HepG2 (cell line): ENCODE results near the gene ZNF433. TPM values are rescaled to one million over a fixed set of nuclear protein-coding genes. Genes with fewer than 3 reads are reported as not detected.

ENCODE experiments used
- ATRX ChIP-seq: sonication (generic); formaldehyde crosslinking; IDR thresholded peaks from 2 replicates; pipeline ENCODE4 v1.4.0; 2020; ENCODE audit warnings: missing genetic modification reagents, borderline replicate concordance
- CEBPB ChIP-seq: IDR thresholded peaks from 2 replicates; pipeline ENCODE4 v1.6.1; 2011; ENCODE audit warnings: low read depth, low read length, improper control_type of control experiment, borderline replicate concordance
- ETV6 ChIP-seq: sonication (generic); formaldehyde crosslinking; conservative IDR thresholded peaks from 2 replicates; pipeline ENCODE4 v1.4.0; 2020; ENCODE audit warnings: missing genetic modification reagents
- KLF11 ChIP-seq: IDR thresholded peaks from 2 replicates; pipeline ENCODE4 v1.6.1; 2016; ENCODE audit warnings: missing compliant biosample characterization
- KLF9 ChIP-seq: IDR thresholded peaks from 2 replicates; pipeline ENCODE4 v1.6.1; 2016; ENCODE audit warnings: low read depth
- MXD4 ChIP-seq: IDR thresholded peaks from 2 replicates; pipeline ENCODE4 v1.6.1; 2016; ENCODE audit warnings: mild to moderate bottlenecking, missing biosample characterization, missing genetic modification reagents
- SMAD3 ChIP-seq: sonication (generic); formaldehyde crosslinking; IDR thresholded peaks from 2 replicates; pipeline ENCODE4 v1.4.0; 2020; ENCODE audit warnings: missing genetic modification reagents
- SPEN ChIP-seq: sonication (generic); formaldehyde crosslinking; IDR thresholded peaks from 2 replicates; pipeline ENCODE4 v1.5.1; 2020; ENCODE audit warnings: low read depth, mild to moderate bottlenecking, missing genetic modification reagents
- ZBTB7B ChIP-seq: sonication (generic); formaldehyde crosslinking; IDR thresholded peaks from 2 replicates; pipeline ENCODE4 v1.4.0; 2020; ENCODE audit warnings: missing genetic modification reagents
- ZNF30 ChIP-seq: sonication (generic); formaldehyde crosslinking; IDR thresholded peaks from 2 replicates; pipeline ENCODE4 v1.5.0; 2020; ENCODE audit warnings: mild to moderate bottlenecking, missing genetic modification reagents
- ZNF335 ChIP-seq: sonication (generic); formaldehyde crosslinking; IDR thresholded peaks from 2 replicates; pipeline ENCODE4 v1.4.0; 2020; ENCODE audit warnings: missing genetic modification reagents
- ZNF788 ChIP-seq: sonication (generic); formaldehyde crosslinking; IDR thresholded peaks from 2 replicates; pipeline ENCODE4 v1.5.0; 2020; ENCODE audit warnings: mild to moderate bottlenecking, missing genetic modification reagents, borderline replicate concordance
- ZSCAN25 ChIP-seq: sonication (generic); formaldehyde crosslinking; IDR thresholded peaks from 2 replicates; pipeline ENCODE4 v1.8.0; 2022; ENCODE audit warnings: mild to moderate bottlenecking, missing genetic modification reagents
- polyA plus RNA-seq, 8 experiments: library from polyadenylated mRNA; depleted of rRNA in 3 of 8; stranded (reverse) in 7 of 8; unstranded in 1 of 8; fragments of >200 nt; fragmentation: Illumina TruSeq in 4 of 8; extraction: Trizol in 4 of 8; gene quantifications; 2 replicates each; pipeline versions ENCODE4 v1.2.1 to v1.2.3, GENCODE V29; 2011 to 2016; ENCODE audit warnings: low read depth in 4 of 8, missing spikeins in 1 of 8, mixed read lengths in 1 of 8; ENCODE audit not compliant: insufficient read depth in 1 of 8
- total RNA-seq, 5 experiments: library from RNA; depleted of rRNA; stranded (reverse); fragments of >200 nt; fragmentation: Illumina TruSeq; extraction: Trizol; gene quantifications; 2 replicates each; pipeline ENCODE4 v1.2.3, GENCODE V29; 2016; ENCODE audit warnings: low read depth in 1 of 5
- TF ChIP-seq, protein P1 (sequence below): sonication (generic); formaldehyde crosslinking; IDR thresholded peaks from 2 replicates; pipeline ENCODE4 v1.5.0; 2020; ENCODE audit warnings: missing genetic modification reagents, mild to moderate bottlenecking, borderline replicate concordance
- TF ChIP-seq, protein P2 (sequence below): sonication (generic); formaldehyde crosslinking; IDR thresholded peaks from 2 replicates; pipeline ENCODE4 v1.4.0; 2020; ENCODE audit warnings: missing genetic modification reagents, borderline replicate concordance
- TF ChIP-seq, protein P3 (sequence below): sonication (generic); formaldehyde crosslinking; IDR thresholded peaks from 2 replicates; pipeline ENCODE4 v1.4.0; 2020; ENCODE audit warnings: low read depth, mild to moderate bottlenecking, missing genetic modification reagents
- TF ChIP-seq, protein P4 (sequence below): sonication (generic); formaldehyde crosslinking; IDR thresholded peaks from 2 replicates; pipeline ENCODE4 v1.4.0; 2020; ENCODE audit warnings: missing genetic modification reagents

Gene ZNF433
- total and polyA plus RNA-seq, 2 of the 13 experiments (the other 11 are each of a cell fraction or from before 2014, with no cell fraction given): 1.8 to 4.9 TPM

DNA sequence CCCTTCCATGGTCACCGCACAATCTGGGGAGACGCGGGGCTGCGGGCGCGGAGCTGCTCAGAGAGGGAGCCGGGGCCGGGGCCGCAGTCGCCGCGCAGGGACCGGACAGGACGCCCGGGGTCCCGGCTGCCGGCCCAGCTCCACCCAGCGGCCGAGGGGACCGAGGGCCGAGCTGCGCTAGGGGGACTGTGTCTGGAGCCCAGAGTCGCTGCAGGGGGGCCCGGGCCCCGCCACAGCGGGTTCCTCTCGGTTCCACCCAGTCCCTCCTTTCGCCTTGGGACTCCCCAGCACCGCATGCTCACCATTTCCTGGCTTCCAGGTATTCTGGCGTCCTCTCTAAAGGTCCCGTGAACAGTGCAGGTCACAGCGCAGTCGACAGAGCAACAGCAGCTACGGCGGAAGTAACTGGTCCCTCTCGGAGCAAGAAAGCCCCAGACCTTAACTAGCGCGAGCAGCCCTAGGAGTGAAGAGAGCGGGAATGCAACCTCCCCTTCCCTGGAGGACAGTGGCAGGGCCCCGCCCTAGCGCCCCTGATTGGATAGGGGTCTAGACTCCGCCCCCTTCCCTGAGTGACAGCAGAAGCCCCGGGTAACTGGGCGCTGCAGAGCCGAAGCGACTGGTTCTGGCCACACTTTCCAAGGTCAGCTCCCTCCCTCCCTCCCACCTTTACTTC is 17.2 kb upstream of the ZNF433 start, which contains the start of gene ZNF878 (continued):
- TF ChIP-seq ZBTB7B (CRISPR knock-in tag) (no peak), SMAD3 (peak; percentile 75; the same call in 1 of the 2 replicates), CEBPB (no peak), ETV6 (CRISPR knock-in tag) (peak; percentile 80; the same call in 1 of the 2 replicates), SPEN (CRISPR knock-in tag) (peak; percentile 78), ZSCAN25 (CRISPR knock-in tag) (no peak), ZNF30 (CRISPR knock-in tag) (no peak), MXD4 (CRISPR knock-in tag) (0 out of 2 replicates have a peak, but pooled peaks have one; percentile 41), ATRX (CRISPR knock-in tag) (no peak), KLF9 (no peak), ZNF335 (CRISPR knock-in tag) (0 out of 2 replicates have a peak, but pooled peaks have one; percentile 28), KLF11 (CRISPR knock-in tag) (peak; percentile 91; the same call in 1 of the 2 replicates), ZNF788 (CRISPR knock-in tag) (peak; percentile 94; the same call in 1 of the 2 replicates)
- TF ChIP-seq, protein P1, sequence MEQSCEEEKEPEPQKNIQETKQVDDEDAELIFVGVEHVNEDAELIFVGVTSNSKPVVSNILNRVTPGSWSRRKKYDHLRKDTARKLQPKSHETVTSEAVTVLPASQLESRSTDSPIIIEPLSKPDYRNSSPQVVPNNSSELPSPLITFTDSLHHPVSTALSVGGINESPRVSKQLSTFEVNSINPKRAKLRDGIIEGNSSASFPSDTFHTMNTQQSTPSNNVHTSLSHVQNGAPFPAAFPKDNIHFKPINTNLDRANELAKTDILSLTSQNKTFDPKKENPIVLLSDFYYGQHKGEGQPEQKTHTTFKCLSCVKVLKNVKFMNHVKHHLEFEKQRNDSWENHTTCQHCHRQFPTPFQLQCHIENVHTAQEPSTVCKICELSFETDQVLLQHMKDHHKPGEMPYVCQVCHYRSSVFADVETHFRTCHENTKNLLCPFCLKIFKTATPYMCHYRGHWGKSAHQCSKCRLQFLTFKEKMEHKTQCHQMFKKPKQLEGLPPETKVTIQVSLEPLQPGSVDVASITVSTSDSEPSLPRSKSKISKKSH (CRISPR knock-in tag): peak; percentile 90
- TF ChIP-seq, protein P2, sequence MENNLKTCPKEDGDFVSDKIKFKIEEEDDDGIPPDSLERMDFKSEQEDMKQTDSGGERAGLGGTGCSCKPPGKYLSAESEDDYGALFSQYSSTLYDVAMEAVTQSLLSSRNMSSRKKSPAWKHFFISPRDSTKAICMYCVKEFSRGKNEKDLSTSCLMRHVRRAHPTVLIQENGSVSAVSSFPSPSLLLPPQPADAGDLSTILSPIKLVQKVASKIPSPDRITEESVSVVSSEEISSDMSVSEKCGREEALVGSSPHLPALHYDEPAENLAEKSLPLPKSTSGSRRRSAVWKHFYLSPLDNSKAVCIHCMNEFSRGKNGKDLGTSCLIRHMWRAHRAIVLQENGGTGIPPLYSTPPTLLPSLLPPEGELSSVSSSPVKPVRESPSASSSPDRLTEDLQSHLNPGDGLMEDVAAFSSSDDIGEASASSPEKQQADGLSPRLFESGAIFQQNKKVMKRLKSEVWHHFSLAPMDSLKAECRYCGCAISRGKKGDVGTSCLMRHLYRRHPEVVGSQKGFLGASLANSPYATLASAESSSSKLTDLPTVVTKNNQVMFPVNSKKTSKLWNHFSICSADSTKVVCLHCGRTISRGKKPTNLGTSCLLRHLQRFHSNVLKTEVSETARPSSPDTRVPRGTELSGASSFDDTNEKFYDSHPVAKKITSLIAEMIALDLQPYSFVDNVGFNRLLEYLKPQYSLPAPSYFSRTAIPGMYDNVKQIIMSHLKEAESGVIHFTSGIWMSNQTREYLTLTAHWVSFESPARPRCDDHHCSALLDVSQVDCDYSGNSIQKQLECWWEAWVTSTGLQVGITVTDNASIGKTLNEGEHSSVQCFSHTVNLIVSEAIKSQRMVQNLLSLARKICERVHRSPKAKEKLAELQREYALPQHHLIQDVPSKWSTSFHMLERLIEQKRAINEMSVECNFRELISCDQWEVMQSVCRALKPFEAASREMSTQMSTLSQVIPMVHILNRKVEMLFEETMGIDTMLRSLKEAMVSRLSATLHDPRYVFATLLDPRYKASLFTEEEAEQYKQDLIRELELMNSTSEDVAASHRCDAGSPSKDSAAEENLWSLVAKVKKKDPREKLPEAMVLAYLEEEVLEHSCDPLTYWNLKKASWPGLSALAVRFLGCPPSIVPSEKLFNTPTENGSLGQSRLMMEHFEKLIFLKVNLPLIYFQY (CRISPR knock-in tag): no peak; the same call in 1 of the 2 replicates
- TF ChIP-seq, protein P3, sequence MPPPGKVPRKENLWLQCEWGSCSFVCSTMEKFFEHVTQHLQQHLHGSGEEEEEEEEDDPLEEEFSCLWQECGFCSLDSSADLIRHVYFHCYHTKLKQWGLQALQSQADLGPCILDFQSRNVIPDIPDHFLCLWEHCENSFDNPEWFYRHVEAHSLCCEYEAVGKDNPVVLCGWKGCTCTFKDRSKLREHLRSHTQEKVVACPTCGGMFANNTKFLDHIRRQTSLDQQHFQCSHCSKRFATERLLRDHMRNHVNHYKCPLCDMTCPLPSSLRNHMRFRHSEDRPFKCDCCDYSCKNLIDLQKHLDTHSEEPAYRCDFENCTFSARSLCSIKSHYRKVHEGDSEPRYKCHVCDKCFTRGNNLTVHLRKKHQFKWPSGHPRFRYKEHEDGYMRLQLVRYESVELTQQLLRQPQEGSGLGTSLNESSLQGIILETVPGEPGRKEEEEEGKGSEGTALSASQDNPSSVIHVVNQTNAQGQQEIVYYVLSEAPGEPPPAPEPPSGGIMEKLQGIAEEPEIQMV (CRISPR knock-in tag): peak; percentile 75; the same call in 1 of the 2 replicates
- TF ChIP-seq, protein P4, sequence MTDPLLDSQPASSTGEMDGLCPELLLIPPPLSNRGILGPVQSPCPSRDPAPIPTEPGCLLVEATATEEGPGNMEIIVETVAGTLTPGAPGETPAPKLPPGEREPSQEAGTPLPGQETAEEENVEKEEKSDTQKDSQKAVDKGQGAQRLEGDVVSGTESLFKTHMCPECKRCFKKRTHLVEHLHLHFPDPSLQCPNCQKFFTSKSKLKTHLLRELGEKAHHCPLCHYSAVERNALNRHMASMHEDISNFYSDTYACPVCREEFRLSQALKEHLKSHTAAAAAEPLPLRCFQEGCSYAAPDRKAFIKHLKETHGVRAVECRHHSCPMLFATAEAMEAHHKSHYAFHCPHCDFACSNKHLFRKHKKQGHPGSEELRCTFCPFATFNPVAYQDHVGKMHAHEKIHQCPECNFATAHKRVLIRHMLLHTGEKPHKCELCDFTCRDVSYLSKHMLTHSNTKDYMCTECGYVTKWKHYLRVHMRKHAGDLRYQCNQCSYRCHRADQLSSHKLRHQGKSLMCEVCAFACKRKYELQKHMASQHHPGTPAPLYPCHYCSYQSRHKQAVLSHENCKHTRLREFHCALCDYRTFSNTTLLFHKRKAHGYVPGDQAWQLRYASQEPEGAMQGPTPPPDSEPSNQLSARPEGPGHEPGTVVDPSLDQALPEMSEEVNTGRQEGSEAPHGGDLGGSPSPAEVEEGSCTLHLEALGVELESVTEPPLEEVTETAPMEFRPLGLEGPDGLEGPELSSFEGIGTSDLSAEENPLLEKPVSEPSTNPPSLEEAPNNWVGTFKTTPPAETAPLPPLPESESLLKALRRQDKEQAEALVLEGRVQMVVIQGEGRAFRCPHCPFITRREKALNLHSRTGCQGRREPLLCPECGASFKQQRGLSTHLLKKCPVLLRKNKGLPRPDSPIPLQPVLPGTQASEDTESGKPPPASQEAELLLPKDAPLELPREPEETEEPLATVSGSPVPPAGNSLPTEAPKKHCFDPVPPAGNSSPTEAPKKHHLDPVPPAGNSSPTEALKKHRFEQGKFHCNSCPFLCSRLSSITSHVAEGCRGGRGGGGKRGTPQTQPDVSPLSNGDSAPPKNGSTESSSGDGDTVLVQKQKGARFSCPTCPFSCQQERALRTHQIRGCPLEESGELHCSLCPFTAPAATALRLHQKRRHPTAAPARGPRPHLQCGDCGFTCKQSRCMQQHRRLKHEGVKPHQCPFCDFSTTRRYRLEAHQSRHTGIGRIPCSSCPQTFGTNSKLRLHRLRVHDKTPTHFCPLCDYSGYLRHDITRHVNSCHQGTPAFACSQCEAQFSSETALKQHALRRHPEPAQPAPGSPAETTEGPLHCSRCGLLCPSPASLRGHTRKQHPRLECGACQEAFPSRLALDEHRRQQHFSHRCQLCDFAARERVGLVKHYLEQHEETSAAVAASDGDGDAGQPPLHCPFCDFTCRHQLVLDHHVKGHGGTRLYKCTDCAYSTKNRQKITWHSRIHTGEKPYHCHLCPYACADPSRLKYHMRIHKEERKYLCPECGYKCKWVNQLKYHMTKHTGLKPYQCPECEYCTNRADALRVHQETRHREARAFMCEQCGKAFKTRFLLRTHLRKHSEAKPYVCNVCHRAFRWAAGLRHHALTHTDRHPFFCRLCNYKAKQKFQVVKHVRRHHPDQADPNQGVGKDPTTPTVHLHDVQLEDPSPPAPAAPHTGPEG (CRISPR knock-in tag): no peak
